NCI-H1048 (cell line): Measurements from ENCODE around the gene PACS1.
A peak's percentile ranks its signal among the peaks of the same experiment; 100 is the strongest.

Experiments used
- DNase-seq: peaks from one replicate; lab custom pipeline; 2025; lab: John Stamatoyannopoulos, UW

Gene PACS1

DNA sequence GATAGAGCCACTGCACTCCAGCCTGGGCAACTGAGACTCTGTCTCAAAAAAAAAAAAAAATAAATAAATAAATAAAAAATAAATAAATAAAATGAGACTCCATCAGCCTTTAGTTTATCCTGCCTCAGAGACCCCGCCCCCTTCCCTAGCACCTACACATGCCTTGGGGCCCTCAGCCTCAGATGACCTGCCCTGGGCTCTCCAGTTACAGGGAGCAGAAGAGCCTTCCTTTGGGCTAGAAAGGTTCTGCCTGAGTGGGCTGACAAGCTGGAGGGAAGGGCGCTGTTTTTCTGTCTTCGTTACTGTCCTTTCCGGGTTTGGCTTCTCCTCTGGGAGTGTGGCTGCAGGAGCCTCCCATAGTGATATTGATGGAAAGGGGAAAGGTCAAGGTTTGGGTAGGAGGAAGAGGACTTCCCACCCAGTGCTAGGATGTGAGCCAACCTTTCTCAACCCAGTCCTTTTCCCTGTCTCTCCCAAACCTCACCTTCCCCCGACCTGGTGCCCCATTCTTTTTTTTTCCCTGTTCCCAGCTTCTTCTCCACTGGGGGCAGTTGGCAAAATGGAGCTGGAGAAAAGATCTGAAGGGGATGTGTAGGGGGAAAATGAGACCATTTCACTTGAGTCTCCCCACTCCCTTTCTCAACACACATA lies 19.4 kb upstream of the PACS1 start:
- no peak for DNase-seq

DNA sequence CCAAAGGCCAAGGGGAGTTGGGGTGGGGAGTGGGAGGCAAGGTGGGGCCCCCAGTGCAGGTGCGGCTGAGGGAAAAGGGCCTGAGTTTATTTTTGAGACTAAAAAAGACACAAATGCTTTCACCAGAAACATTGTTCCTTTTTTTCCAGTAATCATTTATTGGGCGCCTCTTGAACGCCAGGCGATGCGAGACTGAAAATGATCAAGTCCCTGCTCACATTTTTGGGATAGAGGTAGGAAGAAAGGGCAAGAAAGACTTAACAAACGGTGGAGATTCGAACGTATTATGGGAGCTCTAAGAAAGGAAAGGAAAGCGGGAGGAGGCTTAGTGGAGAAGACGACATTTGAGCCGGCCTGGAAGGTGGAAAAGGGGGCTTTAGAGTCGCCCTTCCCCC lies 18.7 kb upstream of the PACS1 start:
- no peak for DNase-seq

DNA sequence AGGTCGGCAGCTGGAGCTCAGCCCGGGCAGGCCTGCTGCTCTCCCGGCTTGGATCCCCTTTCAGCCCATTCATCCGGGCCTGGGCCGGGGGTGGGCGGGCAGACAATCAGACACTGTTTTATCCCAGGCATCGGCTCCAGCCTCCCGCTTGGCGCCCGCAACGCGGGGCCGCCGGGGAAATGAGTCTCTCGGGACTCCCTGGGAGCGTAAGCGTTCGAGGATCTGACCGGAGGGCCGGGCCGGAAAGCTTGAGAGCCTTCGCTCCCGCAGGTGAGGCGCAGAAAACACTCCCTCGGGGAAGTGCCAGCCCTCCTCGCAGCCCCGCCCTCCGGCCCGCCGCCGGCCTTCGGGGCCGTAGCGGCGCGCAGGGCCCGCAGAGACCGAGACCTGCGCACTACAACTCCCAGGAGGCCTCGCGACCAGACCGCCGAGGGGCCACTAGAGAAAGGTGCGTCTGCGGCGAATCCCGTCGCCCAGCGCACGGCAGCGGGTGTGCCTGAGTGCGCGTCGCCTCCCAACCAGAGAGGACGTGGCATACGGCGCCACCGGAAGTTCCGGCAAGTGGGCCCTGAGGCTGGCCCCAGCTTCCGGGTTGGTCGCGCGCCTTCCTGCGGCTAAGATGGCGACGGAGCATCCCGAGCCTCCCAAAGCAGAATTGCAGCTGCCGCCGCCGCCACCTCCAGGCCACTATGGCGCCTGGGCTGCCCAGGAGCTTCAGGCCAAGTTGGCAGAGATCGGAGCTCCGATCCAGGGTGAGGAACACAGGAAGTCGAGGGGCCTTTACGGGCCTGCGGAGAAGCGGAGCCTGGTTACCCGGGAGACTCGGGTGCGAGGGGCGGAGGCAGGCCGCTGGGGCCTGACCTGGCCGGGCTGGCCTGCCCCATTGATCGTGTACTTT lies 18.1 kb upstream of the PACS1 start, which contains the start of gene SF3B2:
Gene SF3B2 (plus strand): TSS at position 599 of the 898 bp plus-strand sequence. CDS start 21 bp downstream, at position 620.
- peak; percentile 91 for DNase-seq

DNA sequence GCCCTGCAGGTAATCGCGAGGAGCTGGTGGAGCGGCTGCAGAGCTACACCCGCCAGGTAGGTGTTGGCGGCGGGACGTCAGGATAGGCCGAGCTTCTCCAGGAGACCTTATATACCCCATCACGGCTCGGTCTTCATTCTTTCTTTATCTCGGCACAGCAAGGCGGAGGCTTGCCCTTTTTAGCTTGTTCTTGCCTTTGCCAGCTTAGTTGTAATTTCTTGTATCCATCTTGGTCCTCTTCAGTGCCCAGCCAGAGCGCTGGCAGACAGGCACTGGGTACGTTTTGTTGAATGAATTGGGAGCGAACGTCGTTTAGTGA lies 17.4 kb upstream of the PACS1 start:
- no peak for DNase-seq

GRCh38 chr11:66055021-66055420 lies 15.1 kb upstream of the PACS1 start:
- DNase-seq, result no peak

DNA sequence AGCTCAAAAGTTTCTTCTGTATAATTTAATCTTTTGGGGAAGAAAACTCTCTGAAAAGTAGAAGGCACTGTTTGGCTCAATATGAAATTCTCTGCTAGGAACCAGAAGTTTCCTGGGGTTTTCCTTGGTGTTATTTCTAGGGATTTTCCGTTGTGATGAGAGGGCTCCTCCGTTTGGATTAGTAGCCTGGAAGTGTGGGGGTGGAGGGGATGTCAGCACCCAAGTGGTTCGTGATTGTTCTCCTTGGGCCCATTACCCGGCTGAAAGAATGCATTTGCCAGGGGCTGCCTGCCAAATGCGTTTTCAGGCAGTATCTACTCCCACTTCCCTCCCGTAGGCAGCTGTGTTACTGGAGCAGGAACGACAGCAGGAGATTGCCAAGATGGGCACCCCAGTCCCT lies 13.6 kb upstream of the PACS1 start:
- no peak for DNase-seq

DNA sequence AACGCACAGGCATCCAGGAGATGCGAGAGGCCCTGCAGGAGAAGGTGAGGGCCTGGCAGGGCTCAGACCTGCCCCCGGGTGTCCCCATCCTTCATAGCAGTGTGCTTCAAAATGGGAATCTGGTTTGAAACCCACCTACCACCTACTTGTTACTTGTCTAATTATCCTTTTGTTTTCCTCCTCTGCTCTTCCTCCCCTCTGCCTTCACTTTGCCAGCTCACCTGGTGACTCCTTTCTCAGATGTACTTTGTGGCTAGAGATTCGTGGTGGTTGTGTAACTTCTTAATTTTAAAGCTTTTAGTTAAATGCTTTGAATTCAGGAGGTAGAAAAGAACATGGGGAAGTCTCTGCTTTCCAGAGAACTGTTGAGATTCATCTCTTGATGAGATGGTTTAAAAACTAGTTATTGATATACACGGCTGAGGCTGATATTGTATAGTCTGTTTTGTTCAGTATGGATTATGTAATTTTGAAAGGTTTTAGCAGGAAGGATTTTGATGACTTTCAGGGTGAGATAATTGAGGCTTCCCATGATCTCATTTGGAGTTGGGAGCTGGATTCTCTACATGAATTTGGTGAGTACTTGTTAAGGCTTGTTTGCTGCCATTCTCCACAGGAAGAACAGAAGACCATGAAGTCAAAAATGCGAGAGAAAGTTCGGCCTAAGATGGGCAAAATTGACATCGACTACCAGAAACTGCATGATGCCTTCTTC lies 9.9 kb upstream of the PACS1 start:
- DNase-seq, result no peak

GRCh38 chr11:66061268-66061667 lies 8.8 kb upstream of the PACS1 start:
- DNase-seq, result no peak

DNA sequence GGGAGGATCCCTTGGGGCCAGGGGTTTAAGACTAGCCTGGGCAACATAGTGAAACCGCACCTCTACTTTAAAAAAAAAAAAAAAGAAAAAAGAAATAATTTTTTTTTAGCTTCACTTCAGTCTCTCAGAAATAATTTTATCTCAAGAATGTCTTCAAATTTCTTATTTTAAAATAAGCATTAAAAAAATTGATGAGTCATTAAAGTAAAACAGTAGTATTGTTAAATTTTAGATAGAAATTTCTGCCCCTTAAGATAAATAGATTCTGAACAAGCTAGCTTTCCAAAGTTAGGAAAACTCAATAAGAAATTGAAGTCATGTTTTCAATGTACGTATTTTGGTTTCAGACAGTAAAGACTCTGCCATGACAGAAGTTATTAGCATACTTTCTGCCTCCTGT lies 7.7 kb upstream of the PACS1 start:
- DNase-seq, result no peak

GRCh38 chr11:66063900-66064299 lies 6.2 kb upstream of the PACS1 start:
- DNase-seq, result no peak

DNA sequence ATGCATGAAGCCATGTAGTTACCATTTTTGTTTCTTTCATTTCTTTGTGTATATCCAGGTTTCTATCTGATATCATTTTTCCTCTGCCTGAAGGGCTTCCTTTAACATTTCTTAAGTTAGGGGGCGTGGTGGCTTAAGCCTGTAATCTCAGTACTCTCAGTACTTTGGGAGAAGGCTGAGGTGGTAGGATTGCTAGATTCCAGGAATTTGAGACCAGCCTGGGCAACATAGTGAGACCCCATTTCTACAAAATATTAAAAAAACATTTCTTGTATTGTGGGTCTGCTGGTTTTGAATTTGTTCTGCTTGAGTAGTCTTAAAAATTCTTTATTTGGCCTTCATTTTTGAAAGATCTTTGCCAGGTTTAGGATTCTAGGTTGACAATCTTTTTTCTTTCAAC lies 5.5 kb upstream of the PACS1 start:
- DNase-seq, result no peak

- DNase-seq, result no peak
Observed at GRCh38 chr11:66066751-66067150, 3.3 kb upstream of the PACS1 start.

GRCh38 chr11:66067640-66068039 lies 2.4 kb upstream of the PACS1 start:
- no peak for DNase-seq

DNA sequence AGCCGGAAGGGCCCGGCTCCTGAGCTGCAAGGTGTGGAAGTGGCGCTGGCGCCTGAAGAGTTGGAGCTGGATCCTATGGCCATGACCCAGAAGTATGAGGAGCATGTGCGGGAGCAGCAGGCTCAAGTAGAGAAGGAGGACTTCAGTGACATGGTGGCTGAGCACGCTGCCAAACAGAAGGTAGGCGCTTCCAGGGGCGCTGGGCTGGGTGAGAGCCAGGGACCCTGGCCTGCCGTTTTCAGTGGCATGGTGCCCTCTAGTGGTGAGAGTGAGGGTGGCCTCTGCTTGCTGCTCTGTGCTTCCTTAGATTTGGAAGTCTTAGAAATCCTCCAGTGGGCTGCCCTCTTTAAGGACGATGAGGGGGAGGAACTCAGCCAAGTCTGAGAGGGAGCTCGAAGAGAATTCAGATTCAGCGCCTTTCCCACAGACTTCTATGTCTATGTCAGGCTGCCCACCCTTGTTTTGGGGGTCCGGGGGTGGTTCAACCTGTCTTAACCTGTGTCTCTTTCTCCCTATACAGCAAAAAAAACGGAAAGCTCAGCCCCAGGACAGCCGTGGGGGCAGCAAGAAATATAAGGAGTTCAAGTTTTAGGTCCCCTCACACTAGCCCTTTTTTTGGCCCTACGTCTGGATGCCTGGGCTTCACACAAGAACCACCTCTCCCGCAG lies 1.8 kb upstream of the PACS1 start:
- peak; percentile 41 for DNase-seq

DNA sequence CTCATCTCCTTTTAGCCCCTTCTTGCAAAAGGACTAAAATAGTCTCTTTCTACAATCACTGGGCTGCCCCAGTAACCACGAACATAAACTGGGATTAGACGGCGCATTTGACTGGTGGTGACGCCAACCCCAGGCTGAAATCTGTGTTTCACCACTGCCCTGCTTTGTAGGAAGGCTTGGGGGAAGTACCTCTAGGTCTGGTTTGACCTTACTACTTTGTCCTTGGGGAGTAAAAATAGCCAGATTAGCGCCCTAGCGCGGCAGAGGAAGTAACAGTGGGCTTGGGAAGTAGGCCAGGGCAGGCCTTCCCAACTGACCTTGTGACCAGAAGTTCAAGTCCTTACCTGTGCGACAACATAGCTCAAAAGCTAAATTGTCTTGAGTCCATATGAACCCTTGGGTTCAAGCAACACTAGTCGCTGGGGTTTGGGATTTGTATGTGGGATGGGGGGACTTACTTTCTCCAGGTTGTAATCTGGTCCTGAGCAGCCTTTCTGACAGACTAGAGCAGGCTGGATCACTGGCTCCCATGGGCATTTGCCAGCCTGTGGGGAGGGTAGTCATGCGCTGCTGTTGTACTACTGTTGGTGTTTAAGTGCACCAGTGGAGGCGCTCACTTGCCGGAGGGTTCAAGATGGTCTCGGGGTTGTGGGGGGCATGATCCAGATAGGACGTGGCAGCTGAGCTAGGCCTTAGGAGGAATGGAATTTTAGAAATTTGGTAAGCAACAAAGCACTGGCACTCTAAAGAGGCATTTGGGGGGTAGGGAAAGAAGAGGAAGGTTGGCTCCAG lies 953 bp upstream of the PACS1 start:
- DNase-seq, result no peak

- DNase-seq, result no peak
Observed at GRCh38 chr11:66070604-66071380, 720 bp downstream of the PACS1 start.

- DNase-seq, result no peak
Observed at GRCh38 chr11:66071381-66071801, 1.3 kb downstream of the PACS1 start.

GRCh38 chr11:66072081-66072480 lies 2.0 kb downstream of the PACS1 start:
- DNase-seq, result no peak

- DNase-seq, result no peak
Observed at GRCh38 chr11:66072518-66072917, 2.4 kb downstream of the PACS1 start.

GRCh38 chr11:66073669-66074068 lies 3.6 kb downstream of the PACS1 start:
- no peak for DNase-seq

- no peak for DNase-seq
Observed at GRCh38 chr11:66075273-66075672, 5.2 kb downstream of the PACS1 start.
